Tibial nerve (tissue), 4 donors: ENCODE data around the gene TENM4. TPM values are rescaled to one million over a fixed set of nuclear protein-coding genes. Genes with fewer than 3 reads are reported as not detected.

Source experiments
- DNase-seq, 2 donors: peaks; one replicate each; pipeline ENCODE4 v3.0.0-alpha.2; 2019; ENCODE audit warnings: low spot score in 2 of 2
- H3K27ac ChIP-seq, 4 donors: fragments of 200-600 bp; sonication (generic) in 3 of 4; one replicate each; pipeline ENCODE4 v1.5.1; 2017 to 2019; ENCODE audit warnings: mild to moderate bottlenecking in 1 of 4
- H3K27me3 ChIP-seq, 2 donors: fragments of 200-600 bp; sonication (generic) in 1 of 2; one replicate each; pipeline versions ENCODE4 v1.5.1 to v1.6.0; 2017 to 2019
- H3K36me3 ChIP-seq, 3 donors: fragments of 200-600 bp; sonication (generic); one replicate each; pipeline ENCODE4 v1.5.1; 2018 to 2019
- H3K4me1 ChIP-seq, 4 donors: fragments of 200-600 bp; sonication (generic) in 3 of 4; one replicate each; pipeline ENCODE4 v1.5.1; 2017 to 2019
- H3K4me3 ChIP-seq, 4 donors: fragments of 200-600 bp; sonication (generic) in 3 of 4; one replicate each; pipeline ENCODE4 v1.5.1; 2017 to 2019; ENCODE audit warnings: mild to moderate bottlenecking in 1 of 4, moderate library complexity in 1 of 4
- H3K9me3 ChIP-seq, 4 donors: fragments of 200-600 bp; sonication (generic) in 3 of 4; one replicate each; pipeline ENCODE4 v1.5.1; 2017 to 2019
- EP300 ChIP-seq, 2 donors: sonication (generic); formaldehyde crosslinking; IDR thresholded peaks; one replicate each; pipeline ENCODE4 v1.6.1; 2017; ENCODE audit warnings: antibody characterized with exemption in 2 of 2, mild to moderate bottlenecking in 1 of 2
- POLR2A ChIP-seq, 2 donors: fragments of 450-650 bp; IDR thresholded peaks; one replicate each; pipeline ENCODE4 v1.6.1; 2017; ENCODE audit warnings: antibody characterized with exemption in 2 of 2, mild to moderate bottlenecking in 2 of 2, moderate library complexity in 2 of 2
- WGBS, 2 donors: methylation state at CpG; one replicate each; pipeline ENCODE4 v1.1.5; 2018; 5-methylcytosine and 5-hydroxymethylcytosine counted together
- total RNA-seq, 4 donors: library from RNA; depleted of rRNA; stranded (reverse); fragments of >200 nt; gene quantifications; one replicate each; pipeline ENCODE4 v1.1.0, GENCODE V29; 2016
- TF ChIP-seq, protein P1 (sequence below), 5 experiments: fragments of 200-600 bp in 3 of 5; fragments of 450-650 bp in 2 of 5; sonication (generic) in 3 of 5; IDR thresholded peaks; one replicate each; pipeline ENCODE4 v1.5.1; 2016 to 2019; ENCODE audit warnings: antibody characterized with exemption in 5 of 5, mild to moderate bottlenecking in 3 of 5, moderate library complexity in 2 of 5

TENM4 gene
- total RNA-seq, 4 donors from 2014 or later, result 15.3 to 36.3 (median 19.6) TPM

DNA sequence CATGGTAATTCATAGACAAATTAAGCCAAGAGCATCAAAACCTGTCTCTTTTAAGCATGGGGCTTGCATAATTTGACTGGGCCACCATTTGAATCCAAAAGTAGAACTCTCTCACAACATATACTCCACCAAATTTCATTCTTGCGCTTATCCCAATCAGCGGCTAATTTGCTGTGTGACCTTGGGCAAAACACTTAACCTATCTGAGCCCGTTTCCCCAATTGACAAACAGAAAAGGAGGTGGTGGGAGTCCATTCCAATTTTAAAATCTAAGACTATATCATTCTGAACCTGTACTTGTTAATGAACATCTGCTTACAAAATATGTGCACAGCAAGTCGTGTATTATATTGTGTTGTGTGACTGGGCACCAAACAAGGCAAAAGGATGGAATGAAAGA lies 528.1 kb downstream of the TENM4 start:
- no peak for TF ChIP-seq POLR2A (IDR thresholded peaks at IDR 0.05)
- no peak for TF ChIP-seq EP300 (IDR thresholded peaks at IDR 0.05)
- TF ChIP-seq, protein P1, sequence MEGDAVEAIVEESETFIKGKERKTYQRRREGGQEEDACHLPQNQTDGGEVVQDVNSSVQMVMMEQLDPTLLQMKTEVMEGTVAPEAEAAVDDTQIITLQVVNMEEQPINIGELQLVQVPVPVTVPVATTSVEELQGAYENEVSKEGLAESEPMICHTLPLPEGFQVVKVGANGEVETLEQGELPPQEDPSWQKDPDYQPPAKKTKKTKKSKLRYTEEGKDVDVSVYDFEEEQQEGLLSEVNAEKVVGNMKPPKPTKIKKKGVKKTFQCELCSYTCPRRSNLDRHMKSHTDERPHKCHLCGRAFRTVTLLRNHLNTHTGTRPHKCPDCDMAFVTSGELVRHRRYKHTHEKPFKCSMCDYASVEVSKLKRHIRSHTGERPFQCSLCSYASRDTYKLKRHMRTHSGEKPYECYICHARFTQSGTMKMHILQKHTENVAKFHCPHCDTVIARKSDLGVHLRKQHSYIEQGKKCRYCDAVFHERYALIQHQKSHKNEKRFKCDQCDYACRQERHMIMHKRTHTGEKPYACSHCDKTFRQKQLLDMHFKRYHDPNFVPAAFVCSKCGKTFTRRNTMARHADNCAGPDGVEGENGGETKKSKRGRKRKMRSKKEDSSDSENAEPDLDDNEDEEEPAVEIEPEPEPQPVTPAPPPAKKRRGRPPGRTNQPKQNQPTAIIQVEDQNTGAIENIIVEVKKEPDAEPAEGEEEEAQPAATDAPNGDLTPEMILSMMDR (IDR thresholded peaks at IDR 0.05), result no peak
- Histone ChIP-seq H3K27ac (no peak overlapping the region), H3K4me1 (no peaks in the 10 kb centered on the region), H3K27me3 (no peaks in the 10 kb centered on the region), H3K36me3 (no peaks in the 10 kb centered on the region), H3K4me3 (no peak overlapping the region), H3K9me3 (no peaks in the 10 kb centered on the region)
- WGBS, 2 donors, result 90% methylated on average over 4 of the region's 4 CpGs
- DNase-seq, result no peak

DNA sequence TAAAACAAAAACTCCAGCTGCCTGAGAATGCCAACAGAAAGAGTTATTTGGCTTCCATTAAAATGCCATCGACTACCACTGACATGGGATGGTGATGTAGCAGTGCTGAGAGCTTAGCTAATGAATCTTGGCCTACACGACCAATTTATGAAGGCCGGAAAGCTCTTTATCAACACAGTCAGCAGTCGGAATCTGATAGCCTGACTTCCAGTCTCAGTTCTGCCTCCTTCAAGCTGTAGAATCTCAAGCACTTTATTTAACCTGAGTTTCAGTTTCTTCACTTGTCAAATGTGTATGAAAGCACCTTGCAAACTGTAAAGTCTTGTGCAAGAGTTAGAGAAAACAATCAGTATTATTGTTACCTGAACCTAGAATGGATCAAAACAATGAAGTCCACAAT lies 530.5 kb downstream of the TENM4 start:
- H3K27ac ChIP-seq, result no peak overlapping the region
- DNase-seq, result no peak
- H3K9me3 ChIP-seq, result no peaks in the 10 kb centered on the region
- no peaks in the 10 kb centered on the region for H3K27me3 ChIP-seq
- no peaks in the 10 kb centered on the region for H3K4me1 ChIP-seq
- WGBS, 2 donors, result 88% methylated on average over 4 of the region's 4 CpGs
- no peaks in the 10 kb centered on the region for H3K36me3 ChIP-seq
- no peak overlapping the region for H3K4me3 ChIP-seq
- TF ChIP-seq POLR2A (IDR thresholded peaks at IDR 0.05), result no peak
- no peak for TF ChIP-seq EP300 (IDR thresholded peaks at IDR 0.05)
- TF ChIP-seq, protein P1 (IDR thresholded peaks at IDR 0.05), result no peak

DNA sequence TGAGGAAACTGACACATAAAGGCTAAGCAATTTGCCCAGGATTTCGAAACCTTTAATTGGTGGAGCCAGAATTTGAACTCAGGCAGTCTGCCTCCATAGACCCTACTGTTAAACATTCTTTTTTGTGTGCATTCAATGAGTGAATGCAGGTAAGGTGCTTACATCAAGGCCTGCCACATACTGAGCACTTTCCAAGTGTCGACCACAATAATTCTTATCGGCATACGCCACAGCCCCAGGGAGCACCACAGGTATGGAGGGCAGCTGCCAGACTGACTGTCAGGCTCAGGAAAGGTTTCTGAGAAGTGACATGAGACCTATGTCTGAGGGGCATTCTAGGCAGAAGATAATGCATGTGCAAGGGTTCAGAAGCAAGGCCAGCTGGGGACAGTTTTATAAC lies 531.4 kb downstream of the TENM4 start:
- WGBS, 2 donors, result 97% methylated on average over 4 of the region's 4 CpGs
- Histone ChIP-seq H3K36me3 (no peaks in the 10 kb centered on the region), H3K4me1 (no peaks in the 10 kb centered on the region), H3K9me3 (no peaks in the 10 kb centered on the region), H3K4me3 (no peak overlapping the region), H3K27ac (no peak overlapping the region), H3K27me3 (no peaks in the 10 kb centered on the region)
- TF ChIP-seq EP300 (IDR thresholded peaks at IDR 0.05) (no peak), POLR2A (IDR thresholded peaks at IDR 0.05) (no peak)
- TF ChIP-seq, protein P1 (IDR thresholded peaks at IDR 0.05), result no peak
- no peak for DNase-seq

DNA sequence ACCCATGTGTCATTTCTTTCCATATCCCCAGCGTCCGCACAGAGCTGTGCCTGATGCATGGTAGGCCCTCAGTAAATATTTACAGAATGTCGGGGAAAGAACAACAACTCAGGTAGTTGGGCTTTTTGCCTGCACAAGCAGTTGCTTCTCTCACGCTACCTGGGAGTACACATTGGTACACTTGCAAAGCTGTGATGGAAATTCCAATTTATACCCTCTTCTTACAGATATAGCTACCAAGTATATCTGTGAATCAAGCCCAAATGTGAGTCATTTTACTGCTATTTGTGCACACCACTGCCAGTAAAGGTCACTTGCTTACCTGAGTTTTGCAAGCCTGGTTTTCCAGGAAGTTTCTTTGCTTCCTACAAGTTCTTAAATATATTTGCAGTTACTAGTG lies 533.2 kb downstream of the TENM4 start:
- Histone ChIP-seq H3K9me3 (no peaks in the 10 kb centered on the region), H3K4me1 (no peaks in the 10 kb centered on the region), H3K27me3 (no peaks in the 10 kb centered on the region), H3K27ac (no peak overlapping the region), H3K4me3 (no peak overlapping the region), H3K36me3 (no peaks in the 10 kb centered on the region)
- DNase-seq, result no peak
- TF ChIP-seq, protein P1 (IDR thresholded peaks at IDR 0.05), result no peak
- TF ChIP-seq EP300 (IDR thresholded peaks at IDR 0.05) (no peak), POLR2A (IDR thresholded peaks at IDR 0.05) (no peak)
- 83 to 88% methylated on average over 4 of the region's 4 CpGs for WGBS, 2 donors

DNA sequence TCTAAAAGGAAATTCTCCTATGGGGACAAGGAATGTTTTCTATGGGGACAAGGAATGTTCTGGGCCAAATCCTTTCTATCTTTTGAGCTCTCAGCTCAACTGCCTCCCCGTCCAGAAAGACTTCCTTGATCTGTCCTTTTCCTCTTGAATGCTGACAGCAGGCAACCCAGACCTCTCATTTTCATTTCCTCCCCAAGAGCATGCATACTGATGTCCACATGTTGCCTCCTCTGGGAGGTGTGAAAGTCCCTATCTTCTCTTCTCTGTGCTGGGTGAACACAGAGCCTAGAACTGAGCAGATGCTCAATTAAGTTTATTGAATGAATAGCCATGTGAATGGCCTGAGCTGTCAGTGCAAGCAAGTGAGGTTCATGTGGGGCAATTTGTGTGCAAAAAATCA lies 534.3 kb downstream of the TENM4 start:
- Histone ChIP-seq H3K36me3 (no peaks in the 10 kb centered on the region), H3K4me1 (no peaks in the 10 kb centered on the region), H3K27me3 (no peaks in the 10 kb centered on the region), H3K27ac (no peak overlapping the region), H3K9me3 (no peaks in the 10 kb centered on the region), H3K4me3 (no peak overlapping the region)
- no peak for DNase-seq
- 42 to 53% methylated on average over 1 of the region's 1 CpG for WGBS, 2 donors
- TF ChIP-seq POLR2A (IDR thresholded peaks at IDR 0.05) (no peak), EP300 (IDR thresholded peaks at IDR 0.05) (no peak)
- TF ChIP-seq, protein P1 (IDR thresholded peaks at IDR 0.05), result no peak
